Natural killer cell (primary cell): ENCODE measurements around the gene CSTB. TPM values are rescaled to one million over a fixed set of nuclear protein-coding genes. Genes with fewer than 3 reads are reported as not detected.

ENCODE experiments used
- ATAC-seq, 3 donors: fragments of 150-1000 bp in 2 of 3; fragments of 200-7000 bp in 1 of 3; cut with Tn5 transposase; 1 replicate in 1 of 3; 2 replicates in 2 of 3; pipeline ENCODE4 v1.10.0; 2021; ENCODE audit warnings: mild to moderate bottlenecking in 2 of 3, moderate library complexity in 2 of 3
- DNase-seq, 2 donors: peaks; one replicate each; pipeline versions ENCODE4 v3.0.0 to v3.0.0-alpha.2; 2013 to 2021; ENCODE audit warnings: mixed read lengths in 1 of 2
- H3K27ac ChIP-seq: one replicate; pipeline ENCODE4 v1.5.1; 2013; ENCODE audit warnings: mild to moderate bottlenecking, low read length
- H3K27me3 ChIP-seq: one replicate; pipeline ENCODE4 v1.6.1; 2013; ENCODE audit warnings: low read length; ENCODE audit not compliant: control insufficient read depth, insufficient read depth
- H3K36me3 ChIP-seq: one replicate; pipeline ENCODE4 v1.6.1; 2013; ENCODE audit warnings: low read length; ENCODE audit not compliant: control insufficient read depth, insufficient read depth
- H3K4me1 ChIP-seq: one replicate; pipeline ENCODE4 v1.6.1; 2013; ENCODE audit warnings: low read length; ENCODE audit not compliant: control insufficient read depth, insufficient read depth
- H3K4me3 ChIP-seq: one replicate; pipeline ENCODE4 v1.5.1; 2013; ENCODE audit warnings: low read length
- H3K9me3 ChIP-seq: one replicate; pipeline ENCODE4 v1.6.1; 2013; ENCODE audit warnings: low read length; ENCODE audit not compliant: control insufficient read depth, insufficient read depth
- H3K27ac Mint-ChIP-seq, 2 donors: one replicate each; pipeline ENCODE4 v1.8.0; 2022; ENCODE audit warnings: mild to moderate bottlenecking in 2 of 2, mixed read lengths in 2 of 2, moderate library complexity in 1 of 2
- H3K27me3 Mint-ChIP-seq, 2 donors: one replicate each; pipeline ENCODE4 v1.8.0; 2022; ENCODE audit warnings: low read depth in 2 of 2, mixed read lengths in 2 of 2
- H3K36me3 Mint-ChIP-seq: one replicate; pipeline ENCODE4 v1.8.0; 2022; ENCODE audit warnings: mixed read lengths
- H3K4me1 Mint-ChIP-seq, 2 donors: one replicate each; pipeline ENCODE4 v1.8.0; 2022; ENCODE audit warnings: mixed read lengths in 2 of 2
- H3K4me3 Mint-ChIP-seq: one replicate; pipeline ENCODE4 v1.8.0; 2022; ENCODE audit warnings: mild to moderate bottlenecking, moderate library complexity, mixed read lengths
- H3K9me3 Mint-ChIP-seq, 2 donors: one replicate each; pipeline ENCODE4 v1.8.0; 2022; ENCODE audit warnings: mixed read lengths in 2 of 2
- WGBS: methylation state at CpG from one replicate; pipeline ENCODE4 v1.1.7; 2013; ENCODE audit warnings: missing lambda C conversion rate; ENCODE audit not compliant: insufficient coverage; 5-methylcytosine and 5-hydroxymethylcytosine counted together
- intact Hi-C: fragments of 100-400 bp; cut with micrococcal nuclease; formaldehyde crosslinking; loops from one replicate; pipeline ENCODE4 v1.14.2; 2022
- total RNA-seq, 4 donors: library from RNA; stranded (reverse); fragments of 120-200 nt in 1 of 4; gene quantifications; one replicate each; pipeline versions ENCODE4 v1.2.3 to v1.2.4, GENCODE V29; 2013 to 2022
- TF ChIP-seq, protein P1 (sequence below): fragments of 200-600 bp; IDR thresholded peaks from one replicate; pipeline ENCODE4 v1.8.0; 2022; ENCODE audit warnings: antibody characterized with exemption

Gene CSTB
- total RNA-seq, 3 donors from 2014 or later (not counting 1 experiment from before 2014, with no cell fraction given): 18.5 to 23.1 (median 22.7) TPM

- WGBS: 90% methylated on average over 22 of the region's 22 CpGs
- H3K4me3 Mint-ChIP-seq: no peak overlapping the region
- intact Hi-C loops: no loop called here
- no peak for ATAC-seq
- Histone ChIP-seq H3K4me1 (peaks cover 36% of the 10 kb centered on the region), H3K4me3 (no peak overlapping the region), H3K9me3 (no peaks in the 10 kb centered on the region), H3K27ac (no peak overlapping the region), H3K27me3 (no peaks in the 10 kb centered on the region), H3K36me3 (peaks cover 3% of the 10 kb centered on the region)
- peaks cover 0 to 8% of the 10 kb centered on the region in 2 donors for H3K4me1 Mint-ChIP-seq
- no peak overlapping the region for H3K27ac Mint-ChIP-seq
- no peaks in the 10 kb centered on the region for H3K36me3 Mint-ChIP-seq
- no peak for DNase-seq
- TF ChIP-seq, protein P1, sequence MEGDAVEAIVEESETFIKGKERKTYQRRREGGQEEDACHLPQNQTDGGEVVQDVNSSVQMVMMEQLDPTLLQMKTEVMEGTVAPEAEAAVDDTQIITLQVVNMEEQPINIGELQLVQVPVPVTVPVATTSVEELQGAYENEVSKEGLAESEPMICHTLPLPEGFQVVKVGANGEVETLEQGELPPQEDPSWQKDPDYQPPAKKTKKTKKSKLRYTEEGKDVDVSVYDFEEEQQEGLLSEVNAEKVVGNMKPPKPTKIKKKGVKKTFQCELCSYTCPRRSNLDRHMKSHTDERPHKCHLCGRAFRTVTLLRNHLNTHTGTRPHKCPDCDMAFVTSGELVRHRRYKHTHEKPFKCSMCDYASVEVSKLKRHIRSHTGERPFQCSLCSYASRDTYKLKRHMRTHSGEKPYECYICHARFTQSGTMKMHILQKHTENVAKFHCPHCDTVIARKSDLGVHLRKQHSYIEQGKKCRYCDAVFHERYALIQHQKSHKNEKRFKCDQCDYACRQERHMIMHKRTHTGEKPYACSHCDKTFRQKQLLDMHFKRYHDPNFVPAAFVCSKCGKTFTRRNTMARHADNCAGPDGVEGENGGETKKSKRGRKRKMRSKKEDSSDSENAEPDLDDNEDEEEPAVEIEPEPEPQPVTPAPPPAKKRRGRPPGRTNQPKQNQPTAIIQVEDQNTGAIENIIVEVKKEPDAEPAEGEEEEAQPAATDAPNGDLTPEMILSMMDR: no peak
- peaks cover 0 to 3% of the 10 kb centered on the region in 2 donors for H3K27me3 Mint-ChIP-seq
- H3K9me3 Mint-ChIP-seq: no peaks in the 10 kb centered on the region
Measured at GRCh38 chr21:43808832-43809251, 32.7 kb upstream of the CSTB start.

GRCh38 chr21:43808367-43808766 is 32.3 kb upstream of the CSTB start:
- TF ChIP-seq, protein P1: no peak
- H3K4me3 Mint-ChIP-seq: no peak overlapping the region
- DNase-seq (no peak), ATAC-seq (no peak)
- H3K27me3 ChIP-seq: no peaks in the 10 kb centered on the region
- peaks cover 0 to 3% of the 10 kb centered on the region in 2 donors for H3K27me3 Mint-ChIP-seq
- no peaks in the 10 kb centered on the region for H3K9me3 ChIP-seq
- H3K27ac ChIP-seq: no peak overlapping the region
- peaks cover 0 to 8% of the 10 kb centered on the region in 2 donors for H3K4me1 Mint-ChIP-seq
- H3K36me3 Mint-ChIP-seq: no peaks in the 10 kb centered on the region
- H3K4me1 ChIP-seq: peaks cover 36% of the 10 kb centered on the region
- intact Hi-C loops: no loop called here
- H3K27ac Mint-ChIP-seq: no peak overlapping the region
- 87% methylated on average over 18 of the region's 18 CpGs for WGBS
- H3K36me3 ChIP-seq: peaks cover 7% of the 10 kb centered on the region
- H3K4me3 ChIP-seq: no peak overlapping the region
- no peaks in the 10 kb centered on the region for H3K9me3 Mint-ChIP-seq

GRCh38 chr21:43806017-43806710 is 30.1 kb upstream of the CSTB start:
- Histone ChIP-seq H3K9me3 (no peaks in the 10 kb centered on the region), H3K27ac (peak overlapping the region; percentile 40), H3K27me3 (no peaks in the 10 kb centered on the region), H3K4me1 (peaks cover 36% of the 10 kb centered on the region), H3K36me3 (peaks cover 27% of the 10 kb centered on the region), H3K4me3 (no peak overlapping the region)
- intact Hi-C loops: no loop called here
- Mint-ChIP-seq H3K27me3 (no peaks in the 10 kb centered on the region), H3K4me3 (no peak overlapping the region), H3K9me3 (no peaks in the 10 kb centered on the region), H3K27ac (no peak overlapping the region), H3K36me3 (no peaks in the 10 kb centered on the region), H3K4me1 (peaks cover 0 to 8% of the 10 kb centered on the region in 2 donors)
- TF ChIP-seq, protein P1: no peak
- DNase-seq (no peak), ATAC-seq (no peak)
- WGBS: 90% methylated on average over 21 of the region's 21 CpGs
